GM03348 (cell line): ENCODE data around the gene BIVM.

ENCODE experiments used
- DNase-seq: peaks from one replicate; pipeline ENCODE4 v3.0.0; 2012; ENCODE audit warnings: low spot score

BIVM gene

GRCh38 chr13:102881819-102882686, 83.1 kb downstream of the BIVM start:
- no peak for DNase-seq
